ENCODE measurements around the gene CDH7.

Gene CDH7

GRCh38 chr18:65750389-65751154 is at the start of gene CDH7:
Gene CDH7, plus strand, starts transcription at chr18:65751012. Its CDS starts 11,831 bp downstream, at chr18:65762843.
- no peak for FAIRE-seq

- FAIRE-seq = no peak
Observed at GRCh38 chr18:65704046-65704445, 46.8 kb upstream of the CDH7 start.

- FAIRE-seq = no peak
Observed at GRCh38 chr18:65706646-65707045, 44.2 kb upstream of the CDH7 start.

GRCh38 chr18:65711493-65711892 is 39.3 kb upstream of the CDH7 start:
- FAIRE-seq = no peak

GRCh38 chr18:65721619-65722018 is 29.2 kb upstream of the CDH7 start:
- no peak for FAIRE-seq

- peak; percentile 17 for FAIRE-seq
Observed at GRCh38 chr18:65725251-65726050, 25.4 kb upstream of the CDH7 start.

- no peak for FAIRE-seq
Observed at GRCh38 chr18:65735155-65735554, 15.7 kb upstream of the CDH7 start.

GRCh38 chr18:65737471-65737955 is 13.3 kb upstream of the CDH7 start:
- no peak for FAIRE-seq

GRCh38 chr18:65746936-65747335 is 3.9 kb upstream of the CDH7 start:
- FAIRE-seq = no peak

- FAIRE-seq = no peak
Observed at GRCh38 chr18:65748321-65748720, 2.5 kb upstream of the CDH7 start.

- FAIRE-seq = no peak
Observed at GRCh38 chr18:65749841-65750240, 971 bp upstream of the CDH7 start.

- FAIRE-seq = no peak
Observed at GRCh38 chr18:65751155-65752085, 608 bp downstream of the CDH7 start.

- FAIRE-seq = no peak
Observed at GRCh38 chr18:65752625-65753325, 2.0 kb downstream of the CDH7 start.

- FAIRE-seq = no peak
Observed at GRCh38 chr18:65753520-65753919, 2.7 kb downstream of the CDH7 start.

- FAIRE-seq = no peak
Observed at GRCh38 chr18:65754121-65754520, 3.3 kb downstream of the CDH7 start.

GRCh38 chr18:65755616-65756015 is 4.8 kb downstream of the CDH7 start:
- FAIRE-seq = no peak

- no peak for FAIRE-seq
Observed at GRCh38 chr18:65760457-65760856, 9.6 kb downstream of the CDH7 start.

- no peak for FAIRE-seq
Observed at GRCh38 chr18:65761636-65762295, 11.0 kb downstream of the CDH7 start.

GRCh38 chr18:65762556-65762955 is 11.7 kb downstream of the CDH7 start:
- no peak for FAIRE-seq

- FAIRE-seq = no peak
Observed at GRCh38 chr18:65767406-65767805, 16.6 kb downstream of the CDH7 start.

- FAIRE-seq = no peak
Observed at GRCh38 chr18:65768120-65768778, 17.4 kb downstream of the CDH7 start.

Measured in islet of Langerhans (tissue), 1 donor.